Measurements from ENCODE around the gene SF3B2. TPM values are rescaled to one million over a fixed set of nuclear protein-coding genes. Genes with fewer than 3 reads are reported as not detected.

SF3B2 gene
- total and polyA plus RNA-seq, 4 donors: 50.5 to 67.6 (median 57.2) TPM

GRCh38 chr11:66042227-66042995, 9.8 kb upstream of the SF3B2 start:
- H3K9ac ChIP-seq (ENCODE audit: low read depth in 1 of 2, low read length in 2 of 2): no peak overlapping the region
- H3K4me1 ChIP-seq (ENCODE audit: control insufficient read depth in 4 of 4, insufficient read depth in 4 of 4, low read length in 3 of 4): peaks cover 0 to 5% (median 4%) of the 10 kb centered on the region in 4 donors
- no peak overlapping the region for H3K27ac ChIP-seq (ENCODE audit: low read depth in 1 of 2, low read length in 2 of 2)
- WGBS: 95% methylated on average over 81 of the region's 81 CpGs
- no peaks in the 10 kb centered on the region for H3K36me3 ChIP-seq (ENCODE audit: control insufficient read depth in 4 of 4, insufficient read depth in 3 of 4, low read depth in 1 of 4, low read length in 3 of 4)
- no peak for DNase-seq (ENCODE audit: low spot score)
- no peak for TF ChIP-seq HNF4G (IDR thresholded peaks at IDR 0.05)
- no peak for TF ChIP-seq SP1 (IDR thresholded peaks at IDR 0.05)
- no peak for TF ChIP-seq FOXA1 (IDR thresholded peaks at IDR 0.05)
- no peak for TF ChIP-seq MAX (IDR thresholded peaks at IDR 0.05)
- TF ChIP-seq JUND (IDR thresholded peaks at IDR 0.05): no peak
- no peaks in the 10 kb centered on the region for H3K27me3 ChIP-seq (ENCODE audit: control insufficient read depth in 4 of 4, insufficient read depth in 4 of 4, low read length in 3 of 4)
- H3K9me3 ChIP-seq (ENCODE audit: control insufficient read depth in 4 of 4, low read length in 3 of 4): no peaks in the 10 kb centered on the region
- no peak overlapping the region for H3K4me3 ChIP-seq (ENCODE audit: low read depth in 1 of 3, low read length in 3 of 3)

GRCh38 chr11:66042996-66043906, 8.9 kb upstream of the SF3B2 start:
- TF ChIP-seq TAF1 (conservative IDR thresholded peaks at IDR 0.05): no peak
- no peak for TF ChIP-seq ATF3 (IDR thresholded peaks at IDR 0.05)
- no peak for TF ChIP-seq ZBTB33 (IDR thresholded peaks at IDR 0.05)
- no peak for TF ChIP-seq JUND (IDR thresholded peaks at IDR 0.05)
- no peak for TF ChIP-seq RXRA (IDR thresholded peaks at IDR 0.05)
- no peak for TF ChIP-seq FOXA2 (IDR thresholded peaks at IDR 0.05)
- no peak for TF ChIP-seq SP1 (IDR thresholded peaks at IDR 0.05)
- TF ChIP-seq REST (IDR thresholded peaks at IDR 0.05): no peak
- no peak for TF ChIP-seq YY1 (IDR thresholded peaks at IDR 0.05)
- TF ChIP-seq GABPA (IDR thresholded peaks at IDR 0.05 in 1 of 2, conservative IDR thresholded peaks at IDR 0.05 in 1 of 2): no peak
- TF ChIP-seq MAX (IDR thresholded peaks at IDR 0.05): no peak
- no peak for TF ChIP-seq RAD21 (IDR thresholded peaks at IDR 0.05)
- TF ChIP-seq CTCF (IDR thresholded peaks at IDR 0.05; ENCODE audit: low read depth, low read length, missing input control): no peak
- TF ChIP-seq NR2F2 (IDR thresholded peaks at IDR 0.05): no peak
- Histone ChIP-seq H3K27ac (ENCODE audit: low read depth in 1 of 2, low read length in 2 of 2) (no peak overlapping the region), H3K27me3 (ENCODE audit: control insufficient read depth in 4 of 4, insufficient read depth in 4 of 4, low read length in 3 of 4) (no peaks in the 10 kb centered on the region), H3K4me3 (ENCODE audit: low read depth in 1 of 3, low read length in 3 of 3) (no peak overlapping the region), H3K36me3 (ENCODE audit: control insufficient read depth in 4 of 4, insufficient read depth in 3 of 4, low read depth in 1 of 4, low read length in 3 of 4) (no peaks in the 10 kb centered on the region), H3K4me1 (ENCODE audit: control insufficient read depth in 4 of 4, insufficient read depth in 4 of 4, low read length in 3 of 4) (peaks cover 0 to 5% (median 4%) of the 10 kb centered on the region in 4 donors), H3K9me3 (ENCODE audit: control insufficient read depth in 4 of 4, low read length in 3 of 4) (no peaks in the 10 kb centered on the region), H3K9ac (ENCODE audit: low read depth in 1 of 2, low read length in 2 of 2) (no peak overlapping the region)
- 97% methylated on average over 88 of the region's 88 CpGs for WGBS
- no peak for DNase-seq (ENCODE audit: low spot score)

Measured in liver (tissue), 9 donors.